Iris pigment epithelial cell (primary cell): ENCODE results near the gene LEPR.
"Not testable (repeated sequence)": the region's sequence is repeated elsewhere in the genome, so short reads cannot be mapped to it uniquely, and the experiment has no call there.

Experiments used
- DNase-seq: peaks from one replicate; pipeline ENCODE4 v3.0.0-alpha.2; 2011; ENCODE audit warnings: low read depth

Gene LEPR

GRCh38 chr1:65435987-65436386 is 15.5 kb downstream of the LEPR start:
- peak; percentile 59 for DNase-seq

- no peak for DNase-seq
These were observed 17.1 kb downstream of the LEPR start for GRCh38 chr1:65437616-65438015.

GRCh38 chr1:65440322-65440900 is 19.9 kb downstream of the LEPR start:
- DNase-seq = no peak

GRCh38 chr1:65440915-65441314 is 20.4 kb downstream of the LEPR start:
- DNase-seq = no peak

- no peak for DNase-seq
These were observed 21.0 kb downstream of the LEPR start for GRCh38 chr1:65441464-65441863.

GRCh38 chr1:65442442-65442841 is 22.0 kb downstream of the LEPR start:
- DNase-seq = no peak

- no peak for DNase-seq
These were observed 23.2 kb downstream of the LEPR start for GRCh38 chr1:65443647-65444046.

GRCh38 chr1:65444128-65444640 is 23.7 kb downstream of the LEPR start:
- no peak for DNase-seq

GRCh38 chr1:65445837-65446236 is 25.4 kb downstream of the LEPR start:
- no peak for DNase-seq

GRCh38 chr1:65449214-65449823 is 28.9 kb downstream of the LEPR start:
- no peak for DNase-seq

- DNase-seq = not testable (repeated sequence)
These were observed 35.2 kb downstream of the LEPR start for GRCh38 chr1:65455678-65456077.

- DNase-seq = no peak
These were observed 36.0 kb downstream of the LEPR start for GRCh38 chr1:65456481-65456880.

- no peak for DNase-seq
These were observed 37.4 kb downstream of the LEPR start for GRCh38 chr1:65457868-65458267.

GRCh38 chr1:65458730-65459396 is 38.4 kb downstream of the LEPR start:
- peak; percentile 26 for DNase-seq

- peak; percentile 42 for DNase-seq
These were observed 38.9 kb downstream of the LEPR start for GRCh38 chr1:65459397-65459768.

- DNase-seq = not testable (repeated sequence)
These were observed 45.4 kb downstream of the LEPR start for GRCh38 chr1:65465837-65466236.

GRCh38 chr1:65467536-65467935 is 47.1 kb downstream of the LEPR start:
- DNase-seq = peak; percentile 42

GRCh38 chr1:65469126-65469888 is 48.8 kb downstream of the LEPR start:
- peak; percentile 33 for DNase-seq

- DNase-seq = peak; percentile 56
These were observed 49.4 kb downstream of the LEPR start for GRCh38 chr1:65469889-65470340.
